Ishikawa (cell line): ENCODE data around the gene SLC51B.

ENCODE experiments used
- FOXM1 ChIP-seq: IDR thresholded peaks from 2 replicates; pipeline ENCODE4 v1.6.1; 2012; ENCODE audit warnings: low read depth, borderline replicate concordance
- NFIC ChIP-seq: IDR thresholded peaks from 2 replicates; pipeline ENCODE4 v1.6.1; 2012
- RAD21 ChIP-seq: IDR thresholded peaks from 2 replicates; pipeline ENCODE4 v1.6.1; 2012; ENCODE audit warnings: low read depth
- REST ChIP-seq: IDR thresholded peaks from 2 replicates; pipeline ENCODE4 v1.6.1; 2012; ENCODE audit warnings: low read depth, mild to moderate bottlenecking
- TAF1 ChIP-seq: IDR thresholded peaks from 2 replicates; pipeline ENCODE4 v1.6.1; 2012; ENCODE audit warnings: low read depth, mild to moderate bottlenecking
- ZBTB7A ChIP-seq: IDR thresholded peaks from 2 replicates; pipeline ENCODE4 v1.6.1; 2012; ENCODE audit warnings: low read depth
- TF ChIP-seq, protein P1 (sequence below): IDR thresholded peaks from 2 replicates; pipeline ENCODE4 v1.6.1; 2012

DNA sequence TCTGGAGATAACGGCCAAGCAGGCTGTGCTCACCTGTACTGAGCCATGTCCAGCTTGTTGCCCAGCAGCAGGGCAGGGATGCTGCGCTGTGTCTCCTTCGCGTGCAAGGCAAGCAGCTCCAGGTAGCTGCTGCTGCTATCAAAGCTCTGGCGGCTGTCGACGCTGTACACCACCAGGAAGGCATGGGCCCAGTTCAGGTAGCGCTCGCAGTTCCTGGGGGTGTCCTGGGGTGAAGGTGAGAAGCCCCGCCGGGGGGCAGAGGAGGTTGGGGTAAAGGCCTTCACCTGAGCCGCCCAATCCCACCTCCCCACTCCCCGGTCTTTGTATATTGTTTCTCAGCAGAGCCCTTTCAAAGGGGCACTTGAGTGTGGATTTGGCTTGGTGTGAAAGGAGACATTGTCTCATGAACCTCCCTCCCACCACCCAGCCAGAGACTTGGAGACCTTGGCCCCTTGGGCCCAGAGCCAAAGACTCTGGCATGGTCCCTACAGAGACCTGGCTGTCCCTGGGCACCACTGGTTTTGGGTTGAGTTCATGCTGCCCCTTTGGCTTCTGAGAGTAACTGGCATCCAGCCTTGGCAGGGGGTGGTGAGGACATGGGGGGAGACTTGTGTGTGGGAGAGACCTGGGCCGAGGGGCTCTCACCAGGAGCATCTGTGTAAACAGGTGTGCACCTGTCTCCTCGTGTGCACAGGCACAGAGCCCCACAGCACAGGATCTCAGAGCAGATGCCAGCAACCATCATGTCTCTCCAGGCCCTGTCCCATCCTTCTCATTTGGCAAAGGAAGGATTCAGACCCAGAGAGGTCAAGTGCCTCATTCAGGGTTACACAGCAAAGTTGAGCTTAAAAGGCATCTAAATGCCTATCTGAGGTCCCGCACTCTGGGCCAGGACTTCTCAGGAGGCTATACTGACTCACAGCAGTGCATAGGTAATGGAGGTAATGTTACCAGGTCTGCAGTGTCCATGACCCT lies 13.5 kb downstream of the SLC51B start:
- TF ChIP-seq ZBTB7A (no peak), NFIC (no peak), TAF1 (no peak), RAD21 (no peak), REST (no peak), FOXM1 (no peak)
- TF ChIP-seq, protein P1, sequence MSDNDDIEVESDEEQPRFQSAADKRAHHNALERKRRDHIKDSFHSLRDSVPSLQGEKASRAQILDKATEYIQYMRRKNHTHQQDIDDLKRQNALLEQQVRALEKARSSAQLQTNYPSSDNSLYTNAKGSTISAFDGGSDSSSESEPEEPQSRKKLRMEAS, result no peak
